Thymus (tissue), 11 donors: ENCODE measurements around the gene NUDT3. TPM values are rescaled to one million over a fixed set of nuclear protein-coding genes. Genes with fewer than 3 reads are reported as not detected.
"Not testable (repeated sequence)": the region's sequence is repeated elsewhere in the genome, so short reads cannot be mapped to it uniquely, and the experiment has no call there.

ENCODE experiments used
- DNase-seq, 9 donors: peaks; one replicate each; pipeline ENCODE4 v3.0.0-alpha.2; 2013; ENCODE audit warnings: low spot score in 9 of 9, low read depth in 6 of 9, missing footprints in 1 of 9
- H3K27ac ChIP-seq, 2 donors: one replicate each; pipeline ENCODE4 v1.5.1; 2013; ENCODE audit warnings: control low read depth in 1 of 2, low read depth in 1 of 2, low read length in 1 of 2, mild to moderate bottlenecking in 1 of 2, moderate library complexity in 1 of 2
- H3K27me3 ChIP-seq, 2 donors: one replicate each; pipeline ENCODE4 v1.5.1; 2013; ENCODE audit warnings: low read length in 1 of 2; ENCODE audit not compliant: control insufficient read depth in 2 of 2, insufficient read depth in 1 of 2
- H3K36me3 ChIP-seq, 2 donors: one replicate each; pipeline ENCODE4 v1.5.1; 2013; ENCODE audit warnings: low read length in 1 of 2, mild to moderate bottlenecking in 1 of 2, moderate library complexity in 1 of 2; ENCODE audit not compliant: control insufficient read depth in 2 of 2, insufficient read depth in 2 of 2
- H3K4me1 ChIP-seq, 2 donors: one replicate each; pipeline ENCODE4 v1.5.1; 2013; ENCODE audit warnings: low read length in 2 of 2; ENCODE audit not compliant: control insufficient read depth in 2 of 2, insufficient read depth in 2 of 2
- H3K4me3 ChIP-seq, 2 donors: one replicate each; pipeline ENCODE4 v1.5.1; 2013; ENCODE audit warnings: low read length in 2 of 2, control low read depth in 1 of 2, mild to moderate bottlenecking in 1 of 2
- H3K9me3 ChIP-seq, 2 donors: one replicate each; pipeline ENCODE4 v1.5.1; 2013; ENCODE audit warnings: low read length in 1 of 2, mild to moderate bottlenecking in 1 of 2; ENCODE audit not compliant: control insufficient read depth in 2 of 2, insufficient read depth in 1 of 2
- WGBS: extraction: QIAGEN DNeasy Blood & Tissue Kit; methylation state at CpG from one replicate; pipeline ENCODE4 v1.1.7; 2013; 5-methylcytosine and 5-hydroxymethylcytosine counted together
- polyA plus RNA-seq: library from polyadenylated mRNA; stranded (reverse); fragments of 200-250 nt; gene quantifications from one replicate; pipeline ENCODE4 v1.2.3, GENCODE V29; 2013
- total RNA-seq: library from RNA; stranded (reverse); fragments of 120-200 nt; gene quantifications from one replicate; pipeline ENCODE4 v1.2.4, GENCODE V29; 2013
- donor health status: healthy.

NUDT3 gene
- total and polyA plus RNA-seq, 2 donors, result 9.7 to 12.7 TPM

GRCh38 chr6:34334796-34335416 lies 57.6 kb downstream of the NUDT3 start:
- Histone ChIP-seq H3K27ac (no peak overlapping the region), H3K36me3 (peaks cover 5 to 9% of the 10 kb centered on the region in 2 donors), H3K4me3 (no peak overlapping the region), H3K9me3 (no peaks in the 10 kb centered on the region), H3K4me1 (peaks cover 0 to 2% of the 10 kb centered on the region in 2 donors), H3K27me3 (no peaks in the 10 kb centered on the region)
- 99% methylated on average over 3 of the region's 3 CpGs for WGBS
- no peak for DNase-seq

- DNase-seq, result no peak
- no peaks in the 10 kb centered on the region for H3K27me3 ChIP-seq
- H3K9me3 ChIP-seq, result no peaks in the 10 kb centered on the region
- WGBS, result 94% methylated on average over 6 of the region's 6 CpGs
- no peak overlapping the region for H3K4me3 ChIP-seq
- peaks cover 0 to 2% of the 10 kb centered on the region in 2 donors for H3K4me1 ChIP-seq
- peaks cover 5 to 7% of the 10 kb centered on the region in 2 donors for H3K36me3 ChIP-seq
- peak overlapping the region in 1 of 2 donors; percentile 52 for H3K27ac ChIP-seq
Measured at GRCh38 chr6:34333858-34334257, 58.6 kb downstream of the NUDT3 start.

GRCh38 chr6:34332251-34333198 lies 59.9 kb downstream of the NUDT3 start:
- H3K4me3 ChIP-seq, result no peak overlapping the region
- peaks cover 2 to 5% of the 10 kb centered on the region in 2 donors for H3K36me3 ChIP-seq
- WGBS, result 74% methylated on average over 6 of the region's 6 CpGs
- no peaks in the 10 kb centered on the region for H3K27me3 ChIP-seq
- H3K27ac ChIP-seq, result no peak overlapping the region
- H3K4me1 ChIP-seq, result peaks cover 0 to under 1% of the 10 kb centered on the region in 2 donors
- H3K9me3 ChIP-seq, result no peaks in the 10 kb centered on the region
- DNase-seq, result no peak

GRCh38 chr6:34331371-34332050 lies 61.0 kb downstream of the NUDT3 start:
- no peak overlapping the region for H3K4me3 ChIP-seq
- WGBS, result 74% methylated on average over 7 of the region's 7 CpGs
- H3K9me3 ChIP-seq, result no peaks in the 10 kb centered on the region
- DNase-seq, result no peak
- H3K36me3 ChIP-seq, result peaks cover 2 to 5% of the 10 kb centered on the region in 2 donors
- H3K27ac ChIP-seq, result no peak overlapping the region
- H3K27me3 ChIP-seq, result no peaks in the 10 kb centered on the region
- no peaks in the 10 kb centered on the region for H3K4me1 ChIP-seq

DNA sequence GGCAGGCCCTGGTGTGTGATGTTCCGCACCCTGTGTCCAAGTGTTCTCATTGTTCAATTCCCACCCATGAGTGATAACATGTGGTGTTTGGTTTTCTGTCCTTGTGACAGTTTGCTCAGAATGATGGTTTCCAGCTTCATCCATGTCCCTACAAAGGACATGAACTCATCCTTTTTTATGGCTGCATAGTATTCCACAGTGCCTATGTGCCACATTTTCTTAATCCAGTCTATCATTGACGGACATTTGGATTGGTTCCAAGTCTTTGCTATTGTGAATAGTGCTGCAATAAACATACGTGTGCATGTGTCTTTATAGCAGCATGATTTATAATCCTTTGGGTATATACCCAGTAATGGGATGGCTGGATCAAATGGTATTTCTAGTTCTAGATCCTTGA lies 62.7 kb downstream of the NUDT3 start:
- not testable (repeated sequence) for H3K9me3 ChIP-seq, H3K27ac ChIP-seq, H3K36me3 ChIP-seq, H3K4me3 ChIP-seq, DNase-seq, H3K27me3 ChIP-seq, H3K4me1 ChIP-seq
- over 99% methylated on average over 2 of the region's 3 CpGs for WGBS

DNA sequence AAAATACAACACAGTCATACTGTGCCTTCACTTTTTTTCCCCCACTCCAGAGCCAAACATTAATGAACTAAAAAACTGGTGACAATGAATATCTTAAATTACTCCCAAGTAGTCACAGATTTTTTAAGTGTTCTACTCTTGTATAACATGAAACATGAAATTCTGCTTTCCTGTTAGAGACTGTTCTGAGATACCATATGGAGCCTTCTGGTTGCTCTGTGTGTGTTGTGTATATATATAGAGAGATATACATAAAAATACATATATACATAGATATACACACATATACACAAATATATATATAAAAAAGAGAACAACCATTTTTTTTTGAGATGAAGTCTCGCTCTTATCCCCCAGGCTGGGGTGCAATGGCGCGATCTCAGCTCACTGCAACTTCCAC lies 63.5 kb downstream of the NUDT3 start:
- Histone ChIP-seq H3K36me3 (peaks cover 4 to 5% of the 10 kb centered on the region in 2 donors), H3K4me1 (peaks cover 0 to 3% of the 10 kb centered on the region in 2 donors), H3K27me3 (no peaks in the 10 kb centered on the region), H3K4me3 (no peak overlapping the region), H3K27ac (no peak overlapping the region), H3K9me3 (no peaks in the 10 kb centered on the region)
- 98% methylated on average over 3 of the region's 3 CpGs for WGBS
- DNase-seq, result no peak

DNA sequence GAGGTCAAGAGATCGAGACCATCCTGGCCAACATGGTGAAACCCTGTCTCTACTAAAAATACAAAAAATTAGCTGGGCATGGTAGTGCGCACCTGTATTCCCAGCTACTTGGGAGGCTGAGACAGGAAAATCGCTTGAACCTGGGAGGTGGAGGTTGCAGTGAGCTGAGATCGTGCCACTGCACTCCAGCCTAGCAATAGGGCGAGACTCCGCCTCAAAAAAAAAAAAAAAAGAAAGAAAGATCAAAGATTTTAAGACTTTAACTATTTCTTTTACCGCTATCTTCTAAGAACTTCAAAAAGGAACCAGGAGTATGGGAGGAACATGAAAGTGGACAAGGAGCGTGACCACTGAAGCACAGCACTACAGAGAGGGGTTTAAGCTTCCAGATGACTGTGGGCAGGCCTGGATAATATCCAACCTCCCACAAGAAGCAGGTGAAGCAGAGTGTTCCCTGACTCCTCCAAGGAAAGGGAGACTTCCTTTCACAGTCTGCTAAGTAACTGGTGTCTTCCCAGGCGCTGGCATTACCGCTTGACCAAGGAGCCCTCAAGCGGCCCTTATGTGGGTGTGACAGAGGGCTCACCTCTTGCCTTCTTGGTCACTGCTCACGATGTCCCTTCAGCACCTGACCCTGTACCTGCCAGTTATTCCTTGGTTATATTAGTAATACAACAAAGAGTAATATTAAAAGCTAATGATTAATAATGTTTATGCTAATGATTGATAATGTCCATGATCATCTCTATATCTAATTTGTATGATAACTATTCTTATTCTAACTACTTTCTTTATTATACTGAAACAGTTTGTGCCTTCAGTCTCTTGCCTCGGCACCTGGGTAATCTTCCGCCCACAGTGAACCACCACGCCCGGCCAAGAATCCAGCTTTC lies 64.9 kb downstream of the NUDT3 start:
- not testable (repeated sequence) for H3K27ac ChIP-seq, H3K27me3 ChIP-seq, H3K9me3 ChIP-seq, DNase-seq, H3K36me3 ChIP-seq, H3K4me1 ChIP-seq, H3K4me3 ChIP-seq
- 95% methylated on average over 16 of the region's 16 CpGs for WGBS

GRCh38 chr6:34325633-34326032 lies 66.8 kb downstream of the NUDT3 start:
- H3K27me3 ChIP-seq, result no peaks in the 10 kb centered on the region
- no peak overlapping the region for H3K4me3 ChIP-seq
- H3K4me1 ChIP-seq, result peaks cover 0 to 3% of the 10 kb centered on the region in 2 donors
- H3K36me3 ChIP-seq, result peaks cover 0 to 5% of the 10 kb centered on the region in 2 donors
- H3K27ac ChIP-seq, result no peak overlapping the region
- DNase-seq, result no peak
- H3K9me3 ChIP-seq, result no peaks in the 10 kb centered on the region
- 98% methylated on average over 4 of the region's 4 CpGs for whole genome bisulfite sequencing
